Measurements from ENCODE around the gene FNDC3B.

The FNDC3B gene

GRCh38 chr3:172096881-172097420 is 57.6 kb downstream of the FNDC3B start:
- DNase-seq (ENCODE audit: low read depth) = no peak
- TF ChIP-seq, protein P1, sequence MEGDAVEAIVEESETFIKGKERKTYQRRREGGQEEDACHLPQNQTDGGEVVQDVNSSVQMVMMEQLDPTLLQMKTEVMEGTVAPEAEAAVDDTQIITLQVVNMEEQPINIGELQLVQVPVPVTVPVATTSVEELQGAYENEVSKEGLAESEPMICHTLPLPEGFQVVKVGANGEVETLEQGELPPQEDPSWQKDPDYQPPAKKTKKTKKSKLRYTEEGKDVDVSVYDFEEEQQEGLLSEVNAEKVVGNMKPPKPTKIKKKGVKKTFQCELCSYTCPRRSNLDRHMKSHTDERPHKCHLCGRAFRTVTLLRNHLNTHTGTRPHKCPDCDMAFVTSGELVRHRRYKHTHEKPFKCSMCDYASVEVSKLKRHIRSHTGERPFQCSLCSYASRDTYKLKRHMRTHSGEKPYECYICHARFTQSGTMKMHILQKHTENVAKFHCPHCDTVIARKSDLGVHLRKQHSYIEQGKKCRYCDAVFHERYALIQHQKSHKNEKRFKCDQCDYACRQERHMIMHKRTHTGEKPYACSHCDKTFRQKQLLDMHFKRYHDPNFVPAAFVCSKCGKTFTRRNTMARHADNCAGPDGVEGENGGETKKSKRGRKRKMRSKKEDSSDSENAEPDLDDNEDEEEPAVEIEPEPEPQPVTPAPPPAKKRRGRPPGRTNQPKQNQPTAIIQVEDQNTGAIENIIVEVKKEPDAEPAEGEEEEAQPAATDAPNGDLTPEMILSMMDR (IDR thresholded peaks at IDR 0.05; ENCODE audit: insufficient read depth, low read depth, low read length, missing control alignments) = no peak
- no peak overlapping the region for H3K4me3 ChIP-seq (ENCODE audit: low read depth, low read length)

- no peak for DNase-seq (ENCODE audit: low read depth)
- TF ChIP-seq, protein P1 (IDR thresholded peaks at IDR 0.05; ENCODE audit: insufficient read depth, low read depth, low read length, missing control alignments) = no peak
- no peak overlapping the region for H3K4me3 ChIP-seq (ENCODE audit: low read depth, low read length)
Observed at GRCh38 chr3:172097585-172097984, 58.2 kb downstream of the FNDC3B start.

DNA sequence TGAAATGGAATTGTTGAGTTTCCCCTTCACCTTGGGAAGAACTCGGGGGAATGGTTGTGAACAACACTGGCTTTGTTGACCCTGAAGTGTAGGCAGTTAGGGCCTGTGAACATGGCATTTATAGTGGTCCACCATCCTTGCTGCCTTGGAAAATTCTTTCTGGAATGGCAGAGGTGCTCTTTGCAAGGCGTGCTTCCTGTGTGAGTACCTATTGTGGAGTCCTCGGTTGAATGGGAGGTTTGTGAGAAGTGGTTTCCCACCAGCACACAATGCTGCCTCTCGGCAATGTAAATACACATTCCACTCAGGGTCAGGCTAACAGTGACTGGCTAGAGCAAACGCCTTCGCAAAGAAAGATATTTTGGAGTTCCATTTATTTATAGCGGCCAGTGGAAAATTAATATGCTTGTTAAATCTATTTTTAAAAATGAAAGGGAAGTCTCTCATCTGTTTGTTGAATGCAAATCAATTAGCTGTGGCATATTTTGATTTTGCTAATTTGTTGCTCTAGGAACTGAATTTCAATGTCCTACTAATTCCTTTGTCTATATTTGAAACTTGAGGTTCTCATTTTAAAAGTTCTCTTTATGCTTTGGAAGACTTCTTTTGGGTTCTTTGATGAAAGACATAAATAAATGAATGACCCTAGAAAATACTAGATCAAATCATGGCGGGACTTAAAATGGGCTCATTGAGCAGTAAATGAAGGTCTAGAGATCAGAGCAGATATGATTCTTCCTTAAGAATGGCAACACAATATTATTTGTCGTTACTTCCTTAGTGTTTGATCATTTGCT is 59.5 kb downstream of the FNDC3B start:
- no peak for DNase-seq (ENCODE audit: low read depth)
- H3K4me3 ChIP-seq (ENCODE audit: low read depth, low read length) = no peak overlapping the region
- TF ChIP-seq, protein P1 (IDR thresholded peaks at IDR 0.05; ENCODE audit: insufficient read depth, low read depth, low read length, missing control alignments) = no peak

- DNase-seq (ENCODE audit: low read depth) = no peak
- TF ChIP-seq, protein P1 (IDR thresholded peaks at IDR 0.05; ENCODE audit: insufficient read depth, low read depth, low read length, missing control alignments) = no peak
- H3K4me3 ChIP-seq (ENCODE audit: low read depth, low read length) = no peak overlapping the region
Observed at GRCh38 chr3:172099495-172099808, 60.1 kb downstream of the FNDC3B start.

DNA sequence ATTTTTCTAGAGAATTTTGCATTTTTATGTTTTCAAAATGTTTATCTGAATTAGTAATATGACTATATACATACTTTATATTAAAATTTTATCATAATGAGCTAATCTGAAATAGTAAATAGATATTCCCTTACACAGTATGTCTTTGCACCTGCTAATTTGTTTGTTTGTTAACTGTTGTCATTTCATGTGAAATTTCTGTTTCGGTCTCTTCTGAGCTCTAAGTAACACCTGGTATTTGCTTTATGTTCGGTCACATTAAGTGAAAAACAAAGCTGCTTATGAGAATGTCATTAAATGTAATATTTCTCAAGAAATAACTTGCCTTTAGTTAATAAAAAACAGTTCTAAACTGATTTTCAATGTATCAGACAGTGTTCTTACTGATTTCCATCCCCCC is 61.1 kb downstream of the FNDC3B start:
- H3K4me3 ChIP-seq (ENCODE audit: low read depth, low read length) = peak overlapping the region; percentile 32
- TF ChIP-seq, protein P1 (IDR thresholded peaks at IDR 0.05; ENCODE audit: insufficient read depth, low read depth, low read length, missing control alignments) = no peak
- DNase-seq (ENCODE audit: low read depth) = peak; percentile 77

DNA sequence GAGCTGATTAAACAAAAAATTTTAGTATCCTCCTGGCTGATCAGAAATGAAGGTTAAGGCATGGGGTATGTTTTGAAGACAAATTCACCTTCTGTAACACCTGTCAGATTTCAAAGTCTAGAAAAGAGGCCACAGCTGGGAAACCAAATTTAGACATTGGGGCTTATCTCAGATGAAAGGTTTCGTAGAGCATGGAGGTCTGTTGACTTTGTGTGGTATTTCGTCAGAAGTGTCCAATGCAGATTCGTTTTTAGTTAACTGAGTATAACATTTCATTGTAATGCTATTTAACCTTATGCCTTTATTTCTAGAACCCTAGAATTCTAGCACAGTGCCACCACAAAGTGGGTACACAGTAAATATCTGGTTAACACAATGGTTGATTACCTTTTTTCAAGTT is 61.7 kb downstream of the FNDC3B start:
- H3K4me3 ChIP-seq (ENCODE audit: low read depth, low read length) = peak overlapping the region; percentile 37
- TF ChIP-seq, protein P1 (IDR thresholded peaks at IDR 0.05; ENCODE audit: insufficient read depth, low read depth, low read length, missing control alignments) = no peak

More for the DNA sequence above, 61.7 kb downstream of the FNDC3B start:
- peak; percentile 88 for DNase-seq (ENCODE audit: low read depth)
